HG03442 (cell line): ENCODE data around the gene PROM2.
"Not testable (repeated sequence)": the region's sequence is repeated elsewhere in the genome, so short reads cannot be mapped to it uniquely, and the experiment has no call there.

Experiments used
- ATAC-seq: cut with Tn5 transposase; IDR thresholded peaks from one replicate; pipeline ENCODE4 v1.9.1; 2021; ENCODE audit warnings: mild to moderate bottlenecking, moderate library complexity; ENCODE audit not compliant: unreplicated experiment

PROM2 gene

DNA sequence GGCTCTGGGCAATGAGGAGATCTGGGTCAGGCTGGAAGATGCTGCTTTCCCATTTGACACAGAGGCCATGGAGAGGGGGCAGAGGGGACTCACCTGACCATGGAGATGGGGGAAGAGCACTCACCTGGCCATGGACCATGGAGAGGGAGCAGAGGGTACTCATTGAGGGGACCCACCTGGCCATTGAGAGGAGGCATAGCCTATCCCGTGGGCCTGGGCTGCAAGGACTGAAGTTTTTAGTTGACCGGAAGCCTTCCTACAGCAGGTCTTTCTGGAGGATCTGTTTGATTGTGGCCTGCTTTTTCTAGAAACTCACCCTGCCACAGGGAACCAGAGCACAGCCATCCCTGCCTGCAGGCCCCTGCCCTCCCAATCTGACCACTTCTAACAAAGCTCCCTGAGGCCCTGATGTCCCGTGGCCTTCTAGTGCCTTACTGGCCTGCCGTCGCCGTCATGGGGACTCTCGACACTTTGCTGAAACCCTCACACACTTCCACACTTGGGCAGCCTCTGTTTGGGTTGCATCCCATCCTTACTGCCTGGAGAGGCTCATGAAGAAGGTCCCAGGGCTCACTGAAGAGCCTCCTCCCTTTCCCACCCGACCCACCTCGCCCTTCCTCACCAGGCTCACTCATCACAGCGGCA lies 5.1 kb upstream of the PROM2 start:
- no peak for ATAC-seq

DNA sequence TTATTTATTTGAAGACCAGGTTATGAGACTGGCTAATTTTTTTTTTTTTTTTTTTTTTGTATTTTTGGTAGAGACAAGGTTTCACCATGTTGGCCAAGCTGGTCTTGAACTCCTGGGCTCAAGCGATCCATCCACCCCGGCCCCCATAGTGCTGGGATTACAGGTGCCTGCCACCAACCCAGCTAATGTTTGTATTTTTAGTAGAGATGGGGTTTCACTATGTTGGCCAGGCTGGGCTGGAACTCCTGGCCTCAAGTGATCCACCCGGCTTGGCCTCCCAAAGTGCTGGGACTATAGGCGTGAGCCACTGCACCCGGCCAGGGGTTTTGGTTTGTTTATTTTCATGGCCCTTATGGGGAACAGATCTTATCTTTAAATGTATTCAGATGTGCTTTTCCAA lies 4.5 kb upstream of the PROM2 start:
- not testable (repeated sequence) for ATAC-seq

DNA sequence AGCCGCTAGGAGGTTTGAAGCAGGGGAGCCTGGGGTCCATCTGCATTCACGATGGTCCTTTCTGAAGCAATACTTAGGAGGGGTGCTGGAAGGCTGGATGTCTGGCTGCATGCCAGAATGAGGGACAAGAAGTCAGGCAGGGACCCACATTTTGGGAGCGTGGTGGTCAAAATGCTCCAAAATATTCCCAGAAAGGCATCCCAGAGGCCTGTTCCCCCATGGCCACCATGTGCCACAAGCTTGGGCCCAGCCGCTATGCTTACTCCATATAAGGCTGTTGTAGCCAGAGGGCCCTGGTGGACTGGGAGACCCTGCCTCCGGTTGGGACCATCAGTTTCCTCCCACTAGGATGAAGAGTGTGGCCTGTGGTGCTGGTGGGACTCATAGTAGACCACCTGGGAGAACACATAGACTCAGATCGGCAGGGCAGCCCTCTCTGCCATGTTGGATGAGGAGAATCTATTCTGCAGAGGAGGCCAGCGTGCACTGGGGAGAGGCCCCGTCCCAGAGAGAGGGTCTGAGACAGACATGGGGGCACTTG lies 3.6 kb upstream of the PROM2 start:
- no peak for ATAC-seq

- no peak for ATAC-seq
These were observed 2.8 kb upstream of the PROM2 start for GRCh38 chr2:95271381-95271971.

DNA sequence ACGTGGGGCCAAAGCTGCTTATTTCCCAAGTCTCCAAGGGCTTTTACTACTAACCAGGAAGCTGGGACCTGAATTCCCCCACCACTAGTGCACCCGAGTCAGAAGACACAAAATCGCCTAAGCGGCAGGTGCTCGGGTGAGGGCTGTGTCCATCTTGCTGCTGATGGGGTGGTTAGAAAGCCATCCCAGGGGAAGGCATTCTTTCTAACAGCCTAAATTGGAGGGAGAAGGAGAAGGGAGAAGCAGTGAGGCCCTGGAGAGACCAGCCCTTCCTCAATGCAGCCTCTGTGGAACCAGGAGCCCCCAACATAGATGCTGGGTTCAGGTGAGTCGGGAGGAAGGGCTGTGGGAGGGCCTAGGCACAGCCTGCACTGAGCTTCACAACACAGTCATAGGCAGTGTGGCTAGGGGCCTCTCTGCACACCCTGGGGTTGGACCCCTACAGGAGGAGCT lies 1.9 kb upstream of the PROM2 start:
- no peak for ATAC-seq

- no peak for ATAC-seq
These were observed 1.5 kb upstream of the PROM2 start for GRCh38 chr2:95272781-95273180.

DNA sequence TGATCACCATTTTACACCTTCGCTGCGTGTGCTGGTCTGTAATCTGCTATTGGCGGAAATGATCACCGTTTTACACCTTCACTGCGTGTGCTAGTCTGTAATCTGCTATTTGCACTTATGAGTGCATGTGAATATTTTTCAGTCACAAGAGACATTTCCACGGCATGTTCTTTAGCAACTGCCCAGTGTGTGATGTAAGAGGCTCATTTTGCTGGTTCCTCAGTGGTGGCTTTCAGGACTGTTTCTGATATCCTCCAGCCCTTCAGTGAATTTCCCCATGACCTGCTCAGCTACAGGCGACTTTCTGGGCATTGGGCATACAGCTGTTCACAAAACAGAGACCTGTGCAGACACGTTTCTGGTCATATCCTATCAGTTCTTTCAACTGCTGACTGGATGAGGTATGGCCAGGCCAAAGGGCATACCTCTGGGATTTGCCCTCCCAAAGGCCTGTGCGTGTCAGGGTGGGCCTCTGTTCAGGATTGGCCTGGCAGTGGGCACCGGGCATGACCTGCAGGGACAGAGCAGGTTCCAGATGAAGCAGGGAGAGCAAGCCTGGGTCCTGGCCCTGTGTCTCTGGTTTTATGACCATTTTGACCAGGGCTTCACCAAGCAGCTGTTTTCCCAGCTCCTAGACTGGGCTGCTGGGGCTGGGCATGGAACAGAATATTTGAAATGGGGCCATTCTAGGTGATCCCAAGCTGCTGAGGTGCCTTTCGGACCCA lies 521 bp upstream of the PROM2 start:
- no peak for ATAC-seq

GRCh38 chr2:95275151-95275515 lies 884 bp downstream of the PROM2 start:
- ATAC-seq = no peak

- no peak for ATAC-seq
These were observed 1.5 kb downstream of the PROM2 start for GRCh38 chr2:95275601-95276243.

DNA sequence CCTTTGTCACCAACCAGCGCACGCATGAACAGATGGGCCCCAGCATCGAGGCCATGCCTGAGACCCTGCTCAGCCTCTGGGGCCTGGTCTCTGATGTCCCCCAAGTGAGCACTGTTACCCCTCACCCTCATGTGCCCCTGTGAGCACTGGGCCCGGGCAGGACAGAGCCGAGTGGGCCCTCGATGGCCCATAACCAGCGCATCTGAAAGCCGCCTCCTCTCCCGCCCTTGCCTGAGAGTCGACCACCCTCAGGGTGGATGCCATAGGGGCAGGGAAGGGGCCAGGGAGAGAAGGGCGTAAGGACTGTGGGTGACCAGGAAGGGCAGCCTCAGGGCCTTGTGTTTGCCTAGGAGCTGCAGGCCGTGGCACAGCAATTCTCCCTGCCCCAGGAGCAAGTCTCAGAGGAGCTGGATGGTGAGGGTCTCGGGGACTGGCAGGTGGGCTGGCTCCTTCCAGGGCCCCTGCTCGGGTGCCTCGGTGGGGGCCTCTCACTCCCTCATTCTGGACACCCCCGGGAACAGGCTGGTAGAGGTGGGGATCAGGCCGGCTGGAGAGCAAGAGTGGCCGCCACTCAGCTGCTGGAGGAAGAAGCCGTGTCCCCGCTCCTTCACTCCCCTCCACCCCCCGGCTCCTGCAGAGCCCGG lies 2.1 kb downstream of the PROM2 start:
- ATAC-seq = no peak

- no peak for ATAC-seq
These were observed 2.6 kb downstream of the PROM2 start for GRCh38 chr2:95276888-95277245.

DNA sequence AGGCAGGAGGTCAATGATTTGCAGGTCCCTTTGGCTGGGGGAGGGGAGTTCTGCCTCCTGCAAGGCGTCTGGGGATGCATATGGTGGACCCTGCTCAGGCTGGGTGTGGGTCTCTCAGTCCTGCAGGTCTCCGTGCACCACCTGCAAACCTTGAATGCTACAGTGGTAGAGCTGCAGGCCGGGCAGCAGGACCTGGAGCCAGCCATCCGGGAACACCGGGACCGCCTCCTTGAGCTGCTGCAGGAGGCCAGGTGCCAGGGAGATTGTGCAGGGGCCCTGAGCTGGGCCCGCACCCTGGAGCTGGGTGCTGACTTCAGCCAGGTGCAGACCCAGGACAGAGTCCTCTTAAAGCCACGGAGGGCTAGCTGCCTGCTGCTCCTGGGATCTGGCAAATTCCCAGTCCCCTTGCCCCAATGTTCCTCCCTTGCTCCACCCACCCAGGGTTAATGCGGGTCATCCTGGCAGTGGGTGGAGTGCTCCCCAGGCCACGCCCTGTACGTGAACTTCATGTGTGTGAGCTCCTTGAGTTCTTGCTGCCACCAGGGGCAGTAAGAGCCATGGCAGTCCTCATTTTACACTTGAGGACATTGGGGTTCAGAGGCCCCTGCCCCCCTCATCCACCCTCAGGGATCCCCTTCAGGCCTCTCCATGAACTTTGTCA lies 3.1 kb downstream of the PROM2 start:
- no peak for ATAC-seq

- no peak for ATAC-seq
These were observed 3.8 kb downstream of the PROM2 start for GRCh38 chr2:95278051-95278471.

- ATAC-seq = no peak
These were observed 4.5 kb downstream of the PROM2 start for GRCh38 chr2:95278637-95279225.

GRCh38 chr2:95279435-95280035 lies 5.3 kb downstream of the PROM2 start:
- ATAC-seq = no peak

DNA sequence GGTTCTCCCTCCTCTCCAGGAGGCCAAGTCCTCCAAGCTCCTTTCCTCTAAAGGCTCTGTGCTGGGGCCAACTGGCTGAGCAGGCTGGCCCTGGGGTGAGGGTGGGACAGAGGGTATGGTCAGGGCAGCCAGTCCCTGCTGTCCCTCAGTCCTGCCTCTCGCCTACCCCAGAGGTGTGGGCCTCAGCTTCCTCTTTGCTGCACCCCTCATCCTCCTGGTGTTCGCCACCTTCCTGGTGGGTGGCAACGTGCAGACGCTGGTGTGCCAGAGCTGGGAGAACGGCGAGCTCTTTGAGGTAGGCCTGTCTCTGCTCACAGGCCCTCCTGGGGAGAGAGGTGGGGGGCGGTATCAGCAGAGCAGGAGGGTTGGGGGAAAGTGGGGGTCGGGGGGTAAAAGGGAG lies 6.8 kb downstream of the PROM2 start:
- no peak for ATAC-seq

- no peak for ATAC-seq
These were observed 7.5 kb downstream of the PROM2 start for GRCh38 chr2:95281786-95282185.

DNA sequence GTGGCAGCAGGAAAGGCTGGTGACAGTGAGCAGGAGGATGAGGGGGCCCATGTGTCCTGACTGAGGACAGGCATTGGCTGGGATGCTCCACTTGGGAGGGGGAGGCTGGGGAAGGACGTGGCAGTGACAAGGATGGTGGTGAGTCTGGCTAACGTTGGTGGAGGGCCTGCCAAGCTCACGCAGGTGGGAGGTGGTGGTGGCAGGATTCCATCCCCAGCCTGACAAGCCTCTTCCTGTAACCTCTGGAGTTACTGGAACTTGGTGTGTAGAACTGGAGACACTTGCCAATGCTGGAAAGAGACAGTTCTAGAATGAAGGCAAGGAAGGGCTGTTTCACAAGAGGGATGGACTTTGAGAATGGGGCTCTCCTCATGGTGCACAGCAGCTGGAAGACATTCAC lies 8.2 kb downstream of the PROM2 start:
- no peak for ATAC-seq

GRCh38 chr2:95283562-95283961 lies 9.3 kb downstream of the PROM2 start:
- no peak for ATAC-seq
